H9 (cell line): ENCODE data around the gene TAPBPL. TPM values are rescaled to one million over a fixed set of nuclear protein-coding genes. Genes with fewer than 3 reads are reported as not detected.
"Not testable (repeated sequence)": the region's sequence is repeated elsewhere in the genome, so short reads cannot be mapped to it uniquely, and the experiment has no call there.

Experiments
- DNase-seq: peaks from one replicate; pipeline ENCODE4 v3.0.0-alpha.2; 2017
- H2AFZ ChIP-seq: one replicate; pipeline ENCODE4 v1.6.1; 2013; ENCODE audit warnings: mild to moderate bottlenecking, low read length, control low read depth, moderate library complexity
- H2AK5ac ChIP-seq: 2 replicates; pipeline ENCODE4 v1.6.1; 2013; ENCODE audit warnings: low read length, control low read depth, mixed read lengths; ENCODE audit not compliant: insufficient read length
- H2BK120ac ChIP-seq: one replicate; pipeline ENCODE4 v1.6.1; 2013; ENCODE audit warnings: low read depth, mild to moderate bottlenecking, low read length, control low read depth, inconsistent platforms; ENCODE audit not compliant: poor library complexity, severe bottlenecking
- H2BK12ac ChIP-seq: 2 replicates; pipeline ENCODE4 v1.6.1; 2013; ENCODE audit warnings: low read length, control low read depth, mixed read lengths, low read depth; ENCODE audit not compliant: insufficient read length
- H2BK15ac ChIP-seq: 2 replicates; pipeline ENCODE4 v1.6.1; 2013; ENCODE audit warnings: low read depth, low read length, control low read depth
- H2BK20ac ChIP-seq: one replicate; pipeline ENCODE4 v1.6.1; 2013; ENCODE audit warnings: low read depth, mild to moderate bottlenecking, low read length, control low read depth, inconsistent platforms; ENCODE audit not compliant: poor library complexity, severe bottlenecking
- H2BK5ac ChIP-seq: 2 replicates; pipeline ENCODE4 v1.6.1; 2013; ENCODE audit warnings: low read length, control low read depth, mixed read lengths; ENCODE audit not compliant: insufficient read length
- H3K14ac ChIP-seq: 2 replicates; pipeline ENCODE4 v1.6.1; 2013; ENCODE audit warnings: low read length, control low read depth; ENCODE audit not compliant: insufficient read depth
- H3K18ac ChIP-seq: 2 replicates; pipeline ENCODE4 v1.6.1; 2013; ENCODE audit warnings: low read depth, mild to moderate bottlenecking, mixed read lengths, low read length, control low read depth; ENCODE audit not compliant: insufficient read length
- H3K23ac ChIP-seq: 2 replicates; pipeline ENCODE4 v1.6.1; 2013; ENCODE audit warnings: low read length, control low read depth, mixed read lengths, low read depth; ENCODE audit not compliant: insufficient read length
- H3K23me2 ChIP-seq: 2 replicates; pipeline ENCODE4 v1.6.1; 2013; ENCODE audit warnings: low read depth, mild to moderate bottlenecking, mixed read lengths, low read length, control low read depth; ENCODE audit not compliant: insufficient read length, poor library complexity, severe bottlenecking
- H3K27ac ChIP-seq: 2 replicates; pipeline ENCODE4 v1.5.1; 2013; ENCODE audit warnings: low read length, control low read depth, mixed read lengths, low read depth; ENCODE audit not compliant: insufficient read length
- H3K27me3 ChIP-seq: 2 replicates; pipeline ENCODE4 v1.6.1; 2013; ENCODE audit warnings: low read length, control low read depth, inconsistent platforms; ENCODE audit not compliant: insufficient read depth
- H3K4ac ChIP-seq: 2 replicates; pipeline ENCODE4 v1.6.1; 2013; ENCODE audit warnings: low read depth, mild to moderate bottlenecking, control low read depth, inconsistent platforms, low read length, moderate library complexity
- H3K4me1 ChIP-seq: 2 replicates; pipeline ENCODE4 v1.6.1; 2013; ENCODE audit warnings: low read length, control low read depth, inconsistent platforms; ENCODE audit not compliant: insufficient read depth
- H3K4me2 ChIP-seq: 2 replicates; pipeline ENCODE4 v1.6.1; 2013; ENCODE audit warnings: low read length, control low read depth, mixed read lengths; ENCODE audit not compliant: insufficient read length, insufficient read depth
- H3K56ac ChIP-seq: 2 replicates; pipeline ENCODE4 v1.6.1; 2013; ENCODE audit warnings: low read depth, mild to moderate bottlenecking, mixed read lengths, low read length, control low read depth; ENCODE audit not compliant: insufficient read length
- H3K79me1 ChIP-seq: 2 replicates; pipeline ENCODE4 v1.6.1; 2013; ENCODE audit warnings: low read depth, mild to moderate bottlenecking, moderate library complexity, low read length, control low read depth, inconsistent platforms; ENCODE audit not compliant: insufficient read depth, poor library complexity, severe bottlenecking
- H3K79me2 ChIP-seq: 2 replicates; pipeline ENCODE4 v1.6.1; 2013; ENCODE audit warnings: low read length, control low read depth, inconsistent platforms; ENCODE audit not compliant: insufficient read depth
- H3K9ac ChIP-seq: 2 replicates; pipeline ENCODE4 v1.6.1; 2013; ENCODE audit warnings: low read length, control low read depth, mixed read lengths; ENCODE audit not compliant: insufficient read length; ENCODE audit errors: extremely low read depth
- H3K9me3 ChIP-seq: one replicate; pipeline ENCODE4 v1.6.1; 2013; ENCODE audit warnings: low read depth, low read length, inconsistent platforms; ENCODE audit not compliant: control insufficient read depth
- H3T11ph ChIP-seq: one replicate; pipeline ENCODE4 v1.6.1; 2013; ENCODE audit warnings: mild to moderate bottlenecking, low read length, control low read depth, inconsistent platforms
- H4K20me1 ChIP-seq: one replicate; pipeline ENCODE4 v1.6.1; 2013; ENCODE audit not compliant: control insufficient read depth, insufficient read length, insufficient read depth
- H4K5ac ChIP-seq: 2 replicates; pipeline ENCODE4 v1.6.1; 2013; ENCODE audit warnings: low read depth, mild to moderate bottlenecking, mixed read lengths, low read length, control low read depth; ENCODE audit not compliant: insufficient read length
- H4K8ac ChIP-seq: replicated peaks from 2 replicates; pipeline ENCODE4 v1.6.1; 2013; ENCODE audit warnings: low read length, control low read depth, mixed read lengths, low read depth; ENCODE audit not compliant: insufficient read length
- H4K91ac ChIP-seq: 2 replicates; pipeline ENCODE4 v1.6.1; 2013; ENCODE audit warnings: low read depth, mild to moderate bottlenecking, moderate library complexity, mixed read lengths, low read length, control low read depth; ENCODE audit not compliant: insufficient read length
- H3K27ac Mint-ChIP-seq, 3 experiments: 2 replicates in 2 of 3; 3 replicates in 1 of 3; pipeline ENCODE4 v1.8.0; 2020 to 2021; ENCODE audit warnings: mixed read lengths in 3 of 3, mild to moderate bottlenecking in 1 of 3, moderate library complexity in 1 of 3
- H3K27me3 Mint-ChIP-seq: 2 replicates; pipeline ENCODE4 v1.8.0; 2021; ENCODE audit warnings: low read depth, mild to moderate bottlenecking, moderate library complexity, mixed read lengths
- H3K36me3 Mint-ChIP-seq, 3 experiments: 2 replicates in 2 of 3; 3 replicates in 1 of 3; pipeline ENCODE4 v1.8.0; 2020 to 2021; ENCODE audit warnings: low read depth in 3 of 3, mixed read lengths in 3 of 3; ENCODE audit not compliant: insufficient read depth in 1 of 3
- H3K4me1 Mint-ChIP-seq, 2 experiments: 2 replicates each; pipeline ENCODE4 v1.8.0; 2020; ENCODE audit warnings: mixed read lengths in 2 of 2
- H3K4me3 Mint-ChIP-seq, 2 experiments: 2 replicates in 1 of 2; 3 replicates in 1 of 2; pipeline ENCODE4 v1.8.0; 2020 to 2021; ENCODE audit warnings: mild to moderate bottlenecking in 2 of 2, mixed read lengths in 2 of 2, moderate library complexity in 1 of 2
- H3K9me3 Mint-ChIP-seq, 2 experiments: 2 replicates in 1 of 2; 3 replicates in 1 of 2; pipeline ENCODE4 v1.8.0; 2020; ENCODE audit warnings: mild to moderate bottlenecking in 2 of 2, mixed read lengths in 2 of 2, moderate library complexity in 1 of 2
- CTCF ChIP-seq: fragments of 200-600 bp; sonication (generic); conservative IDR thresholded peaks from 3 replicates; pipeline ENCODE4 v1.8.0; 2021; ENCODE audit warnings: antibody characterized with exemption, mild to moderate bottlenecking
- WGBS: extraction: QIAGEN DNeasy Blood & Tissue Kit; methylation state at CpG from one replicate; pipeline ENCODE4 v1.1.7; 2013; ENCODE audit warnings: missing lambda C conversion rate, low lambda C conversion rate, mixed read lengths; ENCODE audit not compliant: insufficient read length; ENCODE audit errors: extremely low coverage; 5-methylcytosine and 5-hydroxymethylcytosine counted together
- total RNA-seq: library from RNA; stranded (reverse); gene quantifications from 2 replicates; pipeline ENCODE4 v1.2.1, GENCODE V29; 2021

Gene TAPBPL
- total RNA-seq, 1 experiment from 2014 or later = 1.4 TPM

DNA sequence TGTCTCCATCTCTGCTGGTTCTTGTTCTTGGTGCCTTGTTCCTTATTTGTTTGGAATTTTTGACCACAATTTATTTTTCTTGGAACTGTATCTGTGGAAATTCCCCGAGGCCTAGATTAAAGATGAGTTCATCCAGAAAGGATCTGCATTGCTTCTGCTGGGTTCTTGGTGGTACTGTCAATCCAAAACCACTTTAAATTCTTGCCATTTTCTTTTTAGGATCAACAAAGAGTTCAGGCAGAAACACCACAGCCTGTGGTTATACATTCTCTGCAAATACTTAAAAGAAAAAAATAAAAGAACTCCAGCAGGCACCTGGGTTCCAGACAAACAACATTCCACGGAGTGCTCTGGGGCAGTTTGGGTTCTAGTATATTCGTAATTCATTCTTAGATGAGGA lies 24.6 kb downstream of the TAPBPL start:
- H3K79me2 ChIP-seq = no peaks in the 10 kb centered on the region
- no peak overlapping the region for H4K91ac ChIP-seq
- no peak overlapping the region for H2AK5ac ChIP-seq
- H4K20me1 ChIP-seq = no peaks in the 10 kb centered on the region
- H3K23me2 ChIP-seq = peaks cover 2% of the 10 kb centered on the region
- H3K18ac ChIP-seq = no peak overlapping the region
- no peak overlapping the region for H2BK120ac ChIP-seq
- no peak for DNase-seq
- Mint-ChIP-seq H3K4me1 (peaks cover 0 to 3% of the 10 kb centered on the region in 2 experiments; a peak in 1 of 4 replicates), H3K27ac (no peak overlapping the region), H3K4me3 (no peak overlapping the region), H3K36me3 (peaks cover 4 to 6% (median 5%) of the 10 kb centered on the region in 3 experiments; a peak in 4 of 7 replicates), H3K9me3 (peaks cover 14 to 16% of the 10 kb centered on the region in 2 experiments), H3K27me3 (peaks cover 26% of the 10 kb centered on the region)
- WGBS = no CpG with 5 or more reads among the region's 3 CpGs
- no peak overlapping the region for H3K4me2 ChIP-seq
- H3K9me3 ChIP-seq = no peaks in the 10 kb centered on the region
- H3K14ac ChIP-seq = no peak overlapping the region
- H2BK5ac ChIP-seq = no peak overlapping the region
- H3T11ph ChIP-seq = no peak overlapping the region
- H3K4me1 ChIP-seq = no peaks in the 10 kb centered on the region
- H4K5ac ChIP-seq = no peak overlapping the region
- no peak overlapping the region for H3K4ac ChIP-seq
- H2BK12ac ChIP-seq = no peak overlapping the region
- H3K79me1 ChIP-seq = no peaks in the 10 kb centered on the region
- no peak overlapping the region for H2BK20ac ChIP-seq
- H3K27me3 ChIP-seq = no peaks in the 10 kb centered on the region
- no peak overlapping the region for H3K23ac ChIP-seq
- no peak overlapping the region for H3K27ac ChIP-seq
- no peak overlapping the region for H3K56ac ChIP-seq
- TF ChIP-seq CTCF = no peak
- no peak overlapping the region for H3K9ac ChIP-seq
- no peak overlapping the region for H2BK15ac ChIP-seq
- H4K8ac ChIP-seq = no peak overlapping the region
- no peak overlapping the region for H2AFZ ChIP-seq

DNA sequence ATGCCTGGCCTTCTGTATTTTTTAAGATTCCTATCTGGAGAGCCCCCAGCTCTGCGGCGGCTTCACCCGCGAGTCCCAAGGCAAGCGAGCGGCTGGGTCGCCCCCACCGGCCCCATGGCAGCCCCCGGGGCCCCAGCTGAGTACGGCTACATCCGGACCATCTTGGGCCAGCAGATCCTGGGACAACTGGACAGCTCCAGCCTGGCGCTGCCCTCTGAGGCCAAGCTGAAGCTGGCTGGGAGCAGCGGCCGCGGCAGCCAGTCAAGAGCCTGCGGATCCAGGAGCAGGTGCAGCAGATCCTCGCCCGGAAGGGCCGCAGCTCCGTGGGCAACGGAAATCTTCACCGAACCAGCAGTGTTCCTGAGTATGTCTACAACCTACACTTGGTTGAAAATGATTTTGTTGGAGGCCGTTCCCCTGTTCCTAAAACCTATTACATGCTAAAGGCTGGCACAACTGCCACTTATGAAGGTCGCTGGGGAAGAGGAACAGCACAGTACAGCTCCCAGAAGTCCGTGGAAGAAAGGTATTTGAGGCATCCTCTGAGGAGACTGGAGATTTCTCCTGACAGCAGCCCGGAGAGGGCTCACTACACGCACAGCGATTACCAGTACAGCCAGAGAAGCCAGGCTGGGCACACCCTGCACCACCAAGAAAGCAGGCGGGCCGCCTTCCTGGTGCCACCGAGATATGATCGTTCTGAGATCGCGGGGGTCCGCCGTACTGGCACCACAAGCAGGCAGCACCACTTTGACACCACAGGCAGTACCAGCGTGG lies 25.9 kb downstream of the TAPBPL start:
- not testable (repeated sequence) for H3K4ac ChIP-seq, H2BK120ac ChIP-seq, H4K8ac ChIP-seq, H3T11ph ChIP-seq, H3K56ac ChIP-seq, H3K27ac ChIP-seq, H3K36me3 Mint-ChIP-seq, H4K20me1 ChIP-seq, H3K27me3 ChIP-seq, H3K4me1 Mint-ChIP-seq, H3K4me3 Mint-ChIP-seq, H2BK20ac ChIP-seq, DNase-seq, H4K5ac ChIP-seq, H3K23me2 ChIP-seq, H3K9ac ChIP-seq, H3K79me2 ChIP-seq, H2BK5ac ChIP-seq, H3K27ac Mint-ChIP-seq, H3K4me1 ChIP-seq, H3K23ac ChIP-seq, H3K79me1 ChIP-seq, H2BK15ac ChIP-seq, H3K9me3 ChIP-seq, H2AK5ac ChIP-seq, H4K91ac ChIP-seq, H3K18ac ChIP-seq, H2AFZ ChIP-seq, H3K14ac ChIP-seq, H2BK12ac ChIP-seq, H3K4me2 ChIP-seq
- Mint-ChIP-seq H3K27me3 (peaks cover 19% of the 10 kb centered on the region), H3K9me3 (peaks cover 14 to 16% of the 10 kb centered on the region in 2 experiments)
- WGBS = no CpG with 5 or more reads among the region's 37 CpGs
